Retina (tissue), 1 donor: Measurements from ENCODE around the gene RASL11A.
"Not testable (repeated sequence)": the region's sequence is repeated elsewhere in the genome, so short reads cannot be mapped to it uniquely, and the experiment has no call there.

Source experiments
- DNase-seq: peaks from one replicate; pipeline ENCODE4 v3.0.0-alpha.2; 2016

The RASL11A gene

GRCh38 chr13:27300941-27301586 is 30.4 kb downstream of the RASL11A start:
- DNase-seq = no peak

GRCh38 chr13:27302643-27303262 is 32.1 kb downstream of the RASL11A start:
- DNase-seq = no peak

GRCh38 chr13:27304099-27304498 is 33.5 kb downstream of the RASL11A start:
- no peak for DNase-seq

- no peak for DNase-seq
Measured at GRCh38 chr13:27304611-27305010, 34.0 kb downstream of the RASL11A start.

- no peak for DNase-seq
Measured at GRCh38 chr13:27306364-27306763, 35.7 kb downstream of the RASL11A start.

- DNase-seq = no peak
Measured at GRCh38 chr13:27308941-27309340, 38.3 kb downstream of the RASL11A start.

- no peak for DNase-seq
Measured at GRCh38 chr13:27309401-27309958, 38.9 kb downstream of the RASL11A start.

GRCh38 chr13:27309967-27310598 is 39.5 kb downstream of the RASL11A start:
- DNase-seq = no peak

GRCh38 chr13:27310946-27311345 is 40.3 kb downstream of the RASL11A start:
- no peak for DNase-seq

- DNase-seq = no peak
Measured at GRCh38 chr13:27311518-27312210, 41.0 kb downstream of the RASL11A start.

- DNase-seq = no peak
Measured at GRCh38 chr13:27313770-27314169, 43.1 kb downstream of the RASL11A start.

GRCh38 chr13:27319404-27319803 is 48.8 kb downstream of the RASL11A start:
- DNase-seq = no peak

- DNase-seq = peak; percentile 12
Measured at GRCh38 chr13:27321468-27322431, 51.1 kb downstream of the RASL11A start.

GRCh38 chr13:27322443-27322842 is 51.8 kb downstream of the RASL11A start:
- not testable (repeated sequence) for DNase-seq
